Fibroblast of lung (primary cell): ENCODE data around the gene RAB27B. TPM values are rescaled to one million over a fixed set of nuclear protein-coding genes. Genes with fewer than 3 reads are reported as not detected.
"Not testable (repeated sequence)": the region's sequence is repeated elsewhere in the genome, so short reads cannot be mapped to it uniquely, and the experiment has no call there.

Experiments
- DNase-seq, 2 donors: peaks; one replicate each; pipeline versions ENCODE4 v3.0.0 to v3.0.0-alpha.2; 2010; ENCODE audit warnings: low read depth in 2 of 2
- H2AFZ ChIP-seq: 2 replicates; pipeline ENCODE4 v1.5.1; 2012; ENCODE audit warnings: low read length, control low read depth, inconsistent platforms
- H3K27ac ChIP-seq: 2 replicates; pipeline ENCODE4 v1.5.1; 2011; ENCODE audit warnings: low read length, control low read depth; ENCODE audit not compliant: insufficient read depth
- H3K27me3 ChIP-seq: 2 replicates; pipeline ENCODE4 v1.5.1; 2011; ENCODE audit warnings: mild to moderate bottlenecking, low read length; ENCODE audit not compliant: control insufficient read depth, insufficient read depth
- H3K36me3 ChIP-seq: 2 replicates; pipeline ENCODE4 v1.5.1; 2011; ENCODE audit warnings: low read length; ENCODE audit not compliant: control insufficient read depth, insufficient read depth
- H3K4me1 ChIP-seq: 2 replicates; pipeline ENCODE4 v1.5.1; 2011; ENCODE audit warnings: low read length; ENCODE audit not compliant: control insufficient read depth, insufficient read depth; ENCODE audit errors: extremely low read depth
- H3K4me2 ChIP-seq: 2 replicates; pipeline ENCODE4 v1.5.1; 2011; ENCODE audit warnings: low read length, control low read depth; ENCODE audit not compliant: insufficient read depth; ENCODE audit errors: extremely low read depth
- H3K4me3 ChIP-seq, 4 experiments: fragments of 200-600 bp in 1 of 4; sonication (generic) in 1 of 4; replicated peaks in 1 of 4; 2 replicates each; pipeline ENCODE4 v1.5.1; 2011 to 2016; ENCODE audit warnings: low read length in 4 of 4, low read depth in 3 of 4, mild to moderate bottlenecking in 3 of 4, control low read depth in 2 of 4, inconsistent platforms in 1 of 4, mixed read lengths in 1 of 4; ENCODE audit not compliant: insufficient read depth in 1 of 4; ENCODE audit errors: control extremely low read depth in 1 of 4
- H3K79me2 ChIP-seq: 2 replicates; pipeline ENCODE4 v1.5.1; 2012; ENCODE audit warnings: mild to moderate bottlenecking, low read length, inconsistent platforms; ENCODE audit not compliant: control insufficient read depth, insufficient read depth
- H3K9ac ChIP-seq: 2 replicates; pipeline ENCODE4 v1.5.1; 2011; ENCODE audit warnings: mild to moderate bottlenecking, low read length, control low read depth; ENCODE audit not compliant: insufficient read depth
- H3K9me3 ChIP-seq: 2 replicates; pipeline ENCODE4 v1.5.1; 2012; ENCODE audit warnings: low read depth, low read length; ENCODE audit not compliant: control insufficient read depth, insufficient read depth
- H4K20me1 ChIP-seq: 2 replicates; pipeline ENCODE4 v1.5.1; 2011; ENCODE audit warnings: low read length; ENCODE audit not compliant: control insufficient read depth, insufficient read depth; ENCODE audit errors: extremely low read depth
- EZH2 ChIP-seq: IDR thresholded peaks from 2 replicates; pipeline ENCODE4 v1.5.1; 2012; ENCODE audit warnings: low read length, control low read depth, mild to moderate bottlenecking; ENCODE audit errors: missing control alignments
- polyA plus RNA-seq, 2 donors: library from polyadenylated mRNA; depleted of rRNA in 1 of 2; stranded (reverse) in 1 of 2; unstranded in 1 of 2; fragments of >200 nt; gene quantifications; 2 replicates each; pipeline ENCODE4 v1.2.1, GENCODE V29; 2011 to 2012; ENCODE audit warnings: missing spikeins in 1 of 2
- total RNA-seq: library from RNA; depleted of rRNA; stranded (reverse); fragments of >200 nt; gene quantifications from 2 replicates; pipeline ENCODE4 v1.2.1, GENCODE V29; 2014
- TF ChIP-seq, protein P1 (sequence below), 2 donors: IDR thresholded peaks in 1 of 2; conservative IDR thresholded peaks in 1 of 2; 1 replicate in 1 of 2; 2 replicates in 1 of 2; pipeline ENCODE4 v1.5.1; 2011 to 2012; ENCODE audit warnings: low read length in 2 of 2, control low read depth in 1 of 2, inconsistent platforms in 1 of 2, low read depth in 1 of 2, mild to moderate bottlenecking in 1 of 2

RAB27B gene
- total and polyA plus RNA-seq, 2 donors (not counting 1 experiment from before 2014, with no cell fraction given), result 0.92 to 0.99 TPM

DNA sequence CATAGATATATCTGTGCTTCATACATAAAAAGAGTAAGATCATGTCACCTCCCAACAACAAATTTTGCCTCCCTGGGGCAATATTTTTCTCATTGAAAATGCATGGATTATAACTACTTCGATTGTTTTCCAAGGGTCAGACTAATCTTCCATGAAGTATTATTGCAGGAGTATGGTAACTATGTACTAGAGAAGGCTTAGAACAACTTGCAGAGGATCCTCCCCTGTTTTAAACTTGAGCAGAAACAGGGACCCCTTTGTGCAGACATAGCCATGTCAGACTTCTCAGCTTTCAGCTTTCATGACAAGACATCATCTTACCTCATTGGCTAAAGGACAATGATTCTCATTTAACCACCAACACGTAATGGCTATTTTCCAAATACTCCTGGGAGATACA, 13.2 kb upstream of the RAB27B start:
- Histone ChIP-seq H3K27ac (no peak overlapping the region), H3K27me3 (no peaks in the 10 kb centered on the region), H3K79me2 (no peaks in the 10 kb centered on the region), H3K9ac (no peak overlapping the region), H3K36me3 (no peaks in the 10 kb centered on the region), H4K20me1 (no peaks in the 10 kb centered on the region), H3K9me3 (no peaks in the 10 kb centered on the region), H3K4me3 (no peak overlapping the region), H2AFZ (no peak overlapping the region), H3K4me1 (no peaks in the 10 kb centered on the region), H3K4me2 (no peak overlapping the region)
- DNase-seq, result no peak
- no peak for TF ChIP-seq EZH2
- TF ChIP-seq, protein P1, sequence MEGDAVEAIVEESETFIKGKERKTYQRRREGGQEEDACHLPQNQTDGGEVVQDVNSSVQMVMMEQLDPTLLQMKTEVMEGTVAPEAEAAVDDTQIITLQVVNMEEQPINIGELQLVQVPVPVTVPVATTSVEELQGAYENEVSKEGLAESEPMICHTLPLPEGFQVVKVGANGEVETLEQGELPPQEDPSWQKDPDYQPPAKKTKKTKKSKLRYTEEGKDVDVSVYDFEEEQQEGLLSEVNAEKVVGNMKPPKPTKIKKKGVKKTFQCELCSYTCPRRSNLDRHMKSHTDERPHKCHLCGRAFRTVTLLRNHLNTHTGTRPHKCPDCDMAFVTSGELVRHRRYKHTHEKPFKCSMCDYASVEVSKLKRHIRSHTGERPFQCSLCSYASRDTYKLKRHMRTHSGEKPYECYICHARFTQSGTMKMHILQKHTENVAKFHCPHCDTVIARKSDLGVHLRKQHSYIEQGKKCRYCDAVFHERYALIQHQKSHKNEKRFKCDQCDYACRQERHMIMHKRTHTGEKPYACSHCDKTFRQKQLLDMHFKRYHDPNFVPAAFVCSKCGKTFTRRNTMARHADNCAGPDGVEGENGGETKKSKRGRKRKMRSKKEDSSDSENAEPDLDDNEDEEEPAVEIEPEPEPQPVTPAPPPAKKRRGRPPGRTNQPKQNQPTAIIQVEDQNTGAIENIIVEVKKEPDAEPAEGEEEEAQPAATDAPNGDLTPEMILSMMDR (conservative IDR thresholded peaks at IDR 0.05 in 1 of 2, IDR thresholded peaks at IDR 0.05 in 1 of 2; ENCODE audit: low read depth in 1 of 2, low read length in 2 of 2), result no peak

DNA sequence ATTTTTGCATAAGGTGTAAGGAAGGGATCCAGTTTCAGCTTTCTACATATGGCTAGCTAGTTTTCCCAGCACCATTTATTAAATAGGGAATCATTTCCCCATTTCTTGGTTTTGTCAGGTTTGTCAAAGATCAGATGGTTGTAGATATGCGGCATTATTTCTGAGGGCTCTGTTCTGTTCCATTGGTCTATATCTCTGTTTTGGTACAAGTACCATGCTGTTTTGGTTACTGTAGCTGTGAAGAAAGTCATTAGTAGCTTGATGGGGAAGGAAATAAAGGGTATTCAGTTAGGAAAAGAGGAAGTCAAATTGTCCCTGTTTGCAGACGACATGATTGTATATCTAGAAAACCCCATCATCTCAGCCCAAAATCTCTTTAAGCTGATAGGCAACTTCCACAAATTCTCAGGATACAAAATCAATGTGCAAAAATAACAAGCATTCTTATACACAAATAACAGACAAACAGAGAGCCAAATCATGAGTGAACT, 7.4 kb upstream of the RAB27B start:
- not testable (repeated sequence) for H3K4me2 ChIP-seq

DNA sequence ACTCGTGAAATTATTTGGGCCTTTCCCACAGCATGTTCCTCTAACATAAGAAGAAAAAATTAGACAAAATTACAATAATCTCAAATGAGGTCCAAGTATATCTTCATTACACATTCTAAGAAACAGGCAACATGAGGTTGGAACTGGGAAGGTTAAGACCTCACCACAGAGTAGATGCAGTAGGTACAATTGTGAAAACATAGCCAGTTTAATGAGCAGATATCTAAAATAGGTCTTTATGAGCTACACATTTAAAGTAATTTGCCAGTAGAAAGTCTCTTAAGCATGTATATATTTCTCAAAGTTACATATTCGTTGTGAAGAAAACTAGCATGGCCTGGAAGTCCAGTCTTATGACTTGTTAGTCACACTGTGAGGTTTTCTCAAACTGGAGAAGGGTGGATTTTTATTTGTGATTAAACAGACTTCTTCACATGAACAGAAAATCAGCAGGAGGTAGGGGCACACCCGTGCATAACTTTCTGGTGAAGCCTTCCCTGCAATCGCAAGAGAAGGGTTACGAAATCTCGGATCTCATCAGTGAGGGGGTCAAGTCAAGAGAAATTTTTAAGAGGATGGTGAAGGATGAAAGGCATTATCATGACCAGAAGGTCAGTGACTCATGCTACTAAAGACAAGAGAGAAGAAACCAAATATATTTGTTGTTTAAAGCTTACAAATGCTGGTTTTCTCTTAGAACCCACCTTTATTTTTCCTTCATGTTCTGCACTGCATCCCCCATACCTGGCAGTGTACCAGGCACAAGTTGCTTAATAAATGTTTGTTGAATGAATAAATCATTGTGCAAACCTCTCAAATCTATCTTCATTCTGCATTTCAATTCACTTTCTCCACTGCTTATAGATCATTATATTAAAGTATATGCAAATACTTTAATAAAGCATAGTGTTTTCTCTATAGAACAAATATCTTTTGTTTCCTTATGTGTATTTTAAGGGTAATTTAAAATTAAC, 5.1 kb upstream of the RAB27B start:
- no peak overlapping the region for H3K4me3 ChIP-seq
- no peaks in the 10 kb centered on the region for H3K79me2 ChIP-seq
- DNase-seq, result peak; percentile 88 to 93
- TF ChIP-seq, protein P1 (conservative IDR thresholded peaks at IDR 0.05 in 1 of 2, IDR thresholded peaks at IDR 0.05 in 1 of 2; ENCODE audit: low read depth in 1 of 2, low read length in 2 of 2), result no peak
- no peak for TF ChIP-seq EZH2
- no peak overlapping the region for H2AFZ ChIP-seq
- peaks cover 9% of the 10 kb centered on the region for H3K4me1 ChIP-seq
- H4K20me1 ChIP-seq, result no peaks in the 10 kb centered on the region
- H3K36me3 ChIP-seq, result no peaks in the 10 kb centered on the region
- H3K9me3 ChIP-seq, result no peaks in the 10 kb centered on the region
- H3K27ac ChIP-seq, result peak overlapping the region; percentile 81
- no peaks in the 10 kb centered on the region for H3K27me3 ChIP-seq
- H3K4me2 ChIP-seq, result peak overlapping the region; percentile 13
- peak overlapping the region; percentile 26 for H3K9ac ChIP-seq

More for the DNA sequence above, 7.4 kb upstream of the RAB27B start:
- H3K27ac ChIP-seq, H3K4me1 ChIP-seq, H3K4me3 ChIP-seq, H3K79me2 ChIP-seq, H3K9me3 ChIP-seq, H2AFZ ChIP-seq, DNase-seq, H3K9ac ChIP-seq, H3K36me3 ChIP-seq, H4K20me1 ChIP-seq, H3K27me3 ChIP-seq: not testable (repeated sequence)
